RWPE2 (cell line): ENCODE data around the gene MBOAT1.
A peak's percentile ranks its signal among the peaks of the same experiment; 100 is the strongest.

Experiments
- ATAC-seq: fragments of 200-7000 bp; cut with Tn5 transposase; 3 replicates; pipeline ENCODE4 v1.9.1; 2021; ENCODE audit warnings: low read depth
- DNase-seq: peaks from one replicate; pipeline ENCODE4 v3.0.0-alpha.2; 2020; ENCODE audit warnings: low spot score
- H3K27ac ChIP-seq: fragments of 450-650 bp; 2 replicates; pipeline ENCODE4 v1.5.1; 2017; ENCODE audit warnings: mild to moderate bottlenecking; ENCODE audit not compliant: poor library complexity, severe bottlenecking
- H3K27me3 ChIP-seq: fragments of 250-450 bp; sonication (Bioruptor Pico); 2 replicates; pipeline ENCODE4 v1.5.1; 2021; ENCODE audit warnings: mild to moderate bottlenecking, moderate library complexity; ENCODE audit not compliant: insufficient read depth, poor library complexity, severe bottlenecking
- H3K36me3 ChIP-seq: fragments of 250-450 bp; sonication (Bioruptor Pico); 2 replicates; pipeline ENCODE4 v1.5.1; 2020; ENCODE audit warnings: low read depth, mild to moderate bottlenecking, moderate library complexity
- H3K4me1 ChIP-seq: fragments of 250-450 bp; sonication (Bioruptor Pico); 2 replicates; pipeline ENCODE4 v1.5.1; 2021; ENCODE audit warnings: mild to moderate bottlenecking, moderate library complexity; ENCODE audit not compliant: insufficient read depth, poor library complexity, severe bottlenecking
- H3K4me3 ChIP-seq: fragments of 250-450 bp; sonication (Bioruptor Pico); 2 replicates; pipeline ENCODE4 v1.5.1; 2021; ENCODE audit warnings: mild to moderate bottlenecking, moderate library complexity; ENCODE audit not compliant: severe bottlenecking
- H3K9me3 ChIP-seq: fragments of 250-450 bp; sonication (Bioruptor Pico); 2 replicates; pipeline ENCODE4 v1.5.1; 2021; ENCODE audit warnings: mild to moderate bottlenecking, moderate library complexity; ENCODE audit not compliant: severe bottlenecking
- CTCF ChIP-seq: fragments of 450-650 bp; IDR thresholded peaks from one replicate; pipeline ENCODE4 v1.5.1; 2017; ENCODE audit warnings: mild to moderate bottlenecking, moderate library complexity; ENCODE audit not compliant: poor library complexity, severe bottlenecking

The MBOAT1 gene

GRCh38 chr6:20211037-20211940, 980 bp downstream of the MBOAT1 start:
- H3K36me3 ChIP-seq, result no peaks in the 10 kb centered on the region
- peak overlapping the region; percentile 71 for H3K4me3 ChIP-seq
- no peak for TF ChIP-seq CTCF
- ATAC-seq, result peak; percentile 69
- peak overlapping the region; percentile 66 for H3K27ac ChIP-seq
- peaks cover 5% of the 10 kb centered on the region for H3K4me1 ChIP-seq
- no peak for DNase-seq
- no peaks in the 10 kb centered on the region for H3K27me3 ChIP-seq
- H3K9me3 ChIP-seq, result no peaks in the 10 kb centered on the region

DNA sequence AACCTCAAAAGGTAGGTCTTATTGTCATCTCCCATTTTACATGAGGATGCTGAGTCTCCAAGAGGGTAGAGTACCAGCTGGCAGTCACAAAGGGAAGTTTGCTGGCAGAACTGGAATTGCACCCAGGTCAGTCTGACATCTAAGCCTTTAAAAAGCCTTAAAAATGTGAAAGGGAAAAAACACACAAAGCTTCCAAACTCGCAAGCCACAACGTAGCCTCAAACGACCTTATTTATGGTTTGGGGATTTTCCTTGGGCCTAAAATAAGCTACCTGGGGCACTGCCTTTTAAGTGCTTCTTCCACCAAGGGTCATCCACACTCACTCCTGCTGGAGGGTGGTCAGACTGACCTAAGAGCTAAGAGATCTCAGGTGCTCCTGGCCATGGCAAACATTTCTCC, 2.1 kb downstream of the MBOAT1 start:
- Histone ChIP-seq H3K4me1 (peaks cover 5% of the 10 kb centered on the region), H3K27ac (no peak overlapping the region)

GRCh38 chr6:20208687-20209378, 3.4 kb downstream of the MBOAT1 start:
- TF ChIP-seq CTCF, result no peak
- Histone ChIP-seq H3K27me3 (no peaks in the 10 kb centered on the region), H3K36me3 (no peaks in the 10 kb centered on the region), H3K4me3 (no peak overlapping the region), H3K27ac (no peak overlapping the region), H3K9me3 (no peaks in the 10 kb centered on the region), H3K4me1 (peaks cover 11% of the 10 kb centered on the region)
- ATAC-seq, result no peak
- DNase-seq, result no peak

More for the DNA sequence above, 2.1 kb downstream of the MBOAT1 start:
- H3K9me3 ChIP-seq, result no peaks in the 10 kb centered on the region
- ATAC-seq (no peak), DNase-seq (no peak)
- no peak for TF ChIP-seq CTCF
- H3K27me3 ChIP-seq, result no peaks in the 10 kb centered on the region
- no peak overlapping the region for H3K4me3 ChIP-seq
- H3K36me3 ChIP-seq, result no peaks in the 10 kb centered on the region

- Histone ChIP-seq H3K36me3 (no peaks in the 10 kb centered on the region), H3K27me3 (no peaks in the 10 kb centered on the region), H3K4me1 (peaks cover 29% of the 10 kb centered on the region), H3K27ac (no peak overlapping the region), H3K9me3 (no peaks in the 10 kb centered on the region), H3K4me3 (no peak overlapping the region)
- ATAC-seq, result no peak
- no peak for TF ChIP-seq CTCF
- DNase-seq, result no peak
These were observed 5.2 kb downstream of the MBOAT1 start for GRCh38 chr6:20207088-20207418.

- H3K4me3 ChIP-seq, result no peak overlapping the region
- no peak overlapping the region for H3K27ac ChIP-seq
- no peak for ATAC-seq
- TF ChIP-seq CTCF, result no peak
- H3K4me1 ChIP-seq, result peaks cover 37% of the 10 kb centered on the region
- DNase-seq, result no peak
- no peaks in the 10 kb centered on the region for H3K9me3 ChIP-seq
- no peaks in the 10 kb centered on the region for H3K36me3 ChIP-seq
- H3K27me3 ChIP-seq, result no peaks in the 10 kb centered on the region
These were observed 6.5 kb downstream of the MBOAT1 start for GRCh38 chr6:20205722-20206161.
